GM20000 (cell line): ENCODE results near the gene CRBN.

Source experiments
- DNase-seq: peaks from one replicate; pipeline ENCODE4 v3.0.0; 2012; ENCODE audit warnings: low spot score
- TF ChIP-seq, protein P1 (sequence below): IDR thresholded peaks from 2 replicates; pipeline ENCODE4 v1.5.1; 2012; ENCODE audit warnings: mild to moderate bottlenecking, control low read depth; ENCODE audit errors: extremely low read depth, missing control alignments

CRBN gene

DNA sequence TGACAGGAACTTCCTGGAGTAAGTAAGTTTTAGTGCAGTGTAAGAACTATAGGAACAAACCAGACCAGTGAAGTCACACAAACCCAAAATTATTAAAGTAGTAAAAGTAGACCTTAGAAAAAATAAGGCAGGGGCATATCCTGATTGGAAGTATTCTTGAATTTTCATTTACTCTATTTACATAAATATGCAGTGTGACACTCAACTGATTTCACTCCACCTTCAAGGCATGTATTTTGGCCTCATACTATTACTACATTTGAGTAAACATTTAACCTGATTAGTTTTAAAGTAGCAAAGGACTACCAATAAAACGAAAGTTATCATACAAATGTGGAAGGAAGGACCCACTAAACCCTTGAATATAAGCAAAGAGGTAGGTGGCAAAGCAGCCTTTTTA, 29.9 kb downstream of the CRBN start:
- no peak for DNase-seq
- TF ChIP-seq, protein P1, sequence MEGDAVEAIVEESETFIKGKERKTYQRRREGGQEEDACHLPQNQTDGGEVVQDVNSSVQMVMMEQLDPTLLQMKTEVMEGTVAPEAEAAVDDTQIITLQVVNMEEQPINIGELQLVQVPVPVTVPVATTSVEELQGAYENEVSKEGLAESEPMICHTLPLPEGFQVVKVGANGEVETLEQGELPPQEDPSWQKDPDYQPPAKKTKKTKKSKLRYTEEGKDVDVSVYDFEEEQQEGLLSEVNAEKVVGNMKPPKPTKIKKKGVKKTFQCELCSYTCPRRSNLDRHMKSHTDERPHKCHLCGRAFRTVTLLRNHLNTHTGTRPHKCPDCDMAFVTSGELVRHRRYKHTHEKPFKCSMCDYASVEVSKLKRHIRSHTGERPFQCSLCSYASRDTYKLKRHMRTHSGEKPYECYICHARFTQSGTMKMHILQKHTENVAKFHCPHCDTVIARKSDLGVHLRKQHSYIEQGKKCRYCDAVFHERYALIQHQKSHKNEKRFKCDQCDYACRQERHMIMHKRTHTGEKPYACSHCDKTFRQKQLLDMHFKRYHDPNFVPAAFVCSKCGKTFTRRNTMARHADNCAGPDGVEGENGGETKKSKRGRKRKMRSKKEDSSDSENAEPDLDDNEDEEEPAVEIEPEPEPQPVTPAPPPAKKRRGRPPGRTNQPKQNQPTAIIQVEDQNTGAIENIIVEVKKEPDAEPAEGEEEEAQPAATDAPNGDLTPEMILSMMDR, result no peak

DNA sequence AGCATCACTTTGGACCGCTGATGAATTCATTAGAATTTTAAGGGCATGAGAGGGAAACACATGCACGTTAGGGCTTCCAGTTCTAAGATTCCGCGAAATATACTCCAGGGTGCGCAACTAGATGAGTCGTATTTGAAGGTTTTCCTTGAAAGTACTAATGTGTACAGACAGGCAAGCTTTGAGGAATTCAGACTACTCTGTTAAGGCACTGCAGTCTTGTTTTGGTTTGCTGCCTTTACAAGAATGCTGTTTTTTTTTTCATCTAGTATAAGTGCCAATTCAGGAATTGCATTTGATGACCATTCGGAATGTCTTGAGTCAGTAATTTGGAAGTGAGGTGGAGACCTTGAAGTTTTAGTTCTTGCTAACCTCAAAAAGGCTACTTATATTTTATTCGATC, 33.7 kb downstream of the CRBN start:
- TF ChIP-seq, protein P1, result no peak
- DNase-seq, result no peak

DNA sequence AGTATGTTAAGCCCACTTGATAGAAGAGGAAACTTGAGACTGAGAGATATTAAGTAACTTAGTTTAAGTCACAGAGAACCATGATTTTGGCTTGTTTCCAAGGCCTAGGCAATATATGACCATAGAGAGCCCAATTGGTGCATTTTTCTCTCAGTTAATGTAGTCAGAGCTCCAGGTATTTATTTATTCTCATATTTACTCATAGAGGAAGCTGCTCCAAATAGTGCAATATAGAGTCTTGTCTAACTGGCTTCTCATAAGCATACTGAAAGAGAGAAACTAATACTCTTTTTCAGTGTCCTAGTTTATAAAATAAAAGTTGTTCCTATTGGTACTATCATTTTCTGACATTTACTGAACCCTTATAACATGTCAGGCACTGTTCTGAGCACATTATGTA, 37.6 kb downstream of the CRBN start:
- DNase-seq, result no peak
- TF ChIP-seq, protein P1, result no peak

DNA sequence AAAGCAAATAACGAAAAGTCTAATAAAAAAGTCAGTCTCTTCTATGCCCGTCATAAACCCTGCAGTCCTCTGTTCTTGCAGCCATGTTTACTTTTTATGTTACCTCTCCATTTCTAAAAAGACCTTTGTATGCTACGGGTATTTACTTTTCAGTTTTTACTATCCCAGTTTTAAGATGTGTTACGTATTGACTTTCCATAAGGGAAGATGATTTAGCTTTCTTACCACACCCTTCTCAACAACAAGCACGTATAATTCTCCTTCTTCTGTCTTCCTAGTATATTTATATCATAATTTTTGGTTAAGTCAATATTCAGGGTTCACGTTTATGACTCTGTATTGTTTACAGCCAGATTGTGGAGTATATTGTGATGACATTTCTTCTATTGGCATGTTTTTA, 42.0 kb downstream of the CRBN start:
- DNase-seq, result no peak
- TF ChIP-seq, protein P1, result no peak

DNA sequence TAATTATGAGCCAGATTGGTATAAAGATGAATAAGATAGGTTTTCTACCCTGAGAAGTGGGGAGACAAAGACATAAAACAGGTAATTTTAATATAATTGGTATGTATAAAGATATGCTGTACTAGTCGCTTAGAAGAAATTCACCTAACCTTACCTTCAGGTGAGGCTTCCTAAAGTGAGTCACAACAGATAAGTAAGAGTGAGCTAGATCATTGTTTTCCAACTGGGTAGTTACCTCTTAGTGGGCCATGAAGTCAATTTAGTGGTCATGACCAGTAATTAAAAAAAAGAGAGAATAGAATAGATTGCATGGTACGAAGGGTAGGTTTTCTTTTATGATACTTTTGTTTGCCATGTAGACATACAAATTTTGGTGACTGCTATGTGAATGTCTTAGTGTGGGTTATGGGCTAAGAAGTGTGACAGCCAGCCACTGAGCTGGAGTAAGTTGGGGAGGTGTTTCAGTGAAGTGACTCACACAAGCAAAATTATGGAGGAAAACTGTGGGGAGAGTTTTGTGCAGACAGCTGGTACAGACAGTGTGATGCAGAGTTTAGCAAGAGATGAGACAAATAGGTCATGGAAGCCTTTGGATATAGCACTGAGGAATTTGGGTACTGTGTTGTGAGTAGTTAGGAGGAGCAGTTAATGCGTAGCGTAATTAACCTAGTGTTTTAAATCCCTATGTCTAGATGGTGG, 44.6 kb downstream of the CRBN start:
- DNase-seq, result no peak
- TF ChIP-seq, protein P1, result no peak

DNA sequence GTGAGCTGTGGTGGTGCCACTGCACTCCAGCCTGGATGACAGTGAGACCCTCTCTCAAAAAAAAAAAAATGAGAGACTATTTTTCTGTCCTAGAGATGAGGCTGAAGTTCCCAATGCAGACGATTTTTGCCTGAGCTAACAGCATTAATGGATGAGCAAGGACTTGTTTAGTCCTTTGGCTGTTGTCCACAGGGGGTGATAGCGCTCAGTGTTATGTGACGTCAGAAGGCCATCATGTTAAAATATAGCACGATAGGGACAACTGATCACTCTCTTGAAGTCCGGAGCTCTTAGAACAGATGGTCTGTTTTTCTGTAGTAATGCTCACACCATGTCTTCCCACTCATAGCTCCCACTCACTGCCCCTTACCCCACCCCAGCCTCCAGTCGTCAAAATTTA, 46.0 kb downstream of the CRBN start:
- DNase-seq, result no peak
- TF ChIP-seq, protein P1, result no peak

DNA sequence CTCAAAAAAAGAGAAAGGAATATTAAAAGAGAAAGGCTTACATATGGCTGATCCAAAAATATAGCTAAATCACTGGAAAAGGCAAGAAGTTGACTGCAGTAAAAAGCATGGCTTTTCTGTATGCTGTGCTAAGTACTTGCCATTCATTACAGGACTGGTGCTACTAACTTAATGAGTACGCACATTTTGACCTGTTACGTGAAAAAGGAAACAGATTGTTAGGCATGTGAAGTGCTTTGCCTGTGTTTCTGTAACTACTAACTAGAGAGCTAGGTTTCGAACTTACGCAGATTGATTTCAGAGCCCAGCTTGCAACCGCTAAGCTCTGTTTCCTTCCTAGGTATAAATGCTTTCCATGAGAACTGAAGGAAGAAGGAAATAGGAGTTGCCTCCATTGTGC, 49.9 kb downstream of the CRBN start:
- no peak for DNase-seq
- TF ChIP-seq, protein P1, result no peak
